ENCODE measurements around the gene ABCA13.
"Not testable (repeated sequence)": the region's sequence is repeated elsewhere in the genome, so short reads cannot be mapped to it uniquely, and the experiment has no call there.

ABCA13 gene

GRCh38 chr7:48171202-48171601 lies at the start of gene ABCA13:
TSS of gene ABCA13 (plus strand) at chr7:48171458. CDS start at chr7:48171484, 26 bp downstream.
- no peak for DNase-seq

GRCh38 chr7:48126037-48126436 lies 45.2 kb upstream of the ABCA13 start:
- DNase-seq: no peak

- DNase-seq: no peak
Observed at GRCh38 chr7:48130658-48131108, 40.6 kb upstream of the ABCA13 start.

- no peak for DNase-seq
Observed at GRCh38 chr7:48132792-48133191, 38.5 kb upstream of the ABCA13 start.

- DNase-seq: no peak
Observed at GRCh38 chr7:48139459-48139858, 31.8 kb upstream of the ABCA13 start.

GRCh38 chr7:48140001-48140681 lies 31.1 kb upstream of the ABCA13 start:
- DNase-seq: no peak

- no peak for DNase-seq
Observed at GRCh38 chr7:48141521-48141920, 29.7 kb upstream of the ABCA13 start.

- DNase-seq: no peak
Observed at GRCh38 chr7:48144291-48144768, 26.9 kb upstream of the ABCA13 start.

GRCh38 chr7:48147078-48147591 lies 24.1 kb upstream of the ABCA13 start:
- no peak for DNase-seq

GRCh38 chr7:48147690-48148089 lies 23.6 kb upstream of the ABCA13 start:
- DNase-seq: not testable (repeated sequence)

GRCh38 chr7:48148311-48148710 lies 22.9 kb upstream of the ABCA13 start:
- no peak for DNase-seq

GRCh38 chr7:48149058-48149457 lies 22.2 kb upstream of the ABCA13 start:
- no peak for DNase-seq

GRCh38 chr7:48150086-48150485 lies 21.2 kb upstream of the ABCA13 start:
- DNase-seq: no peak

- DNase-seq: peak; percentile 50
Observed at GRCh38 chr7:48154792-48155413, 16.4 kb upstream of the ABCA13 start.

- no peak for DNase-seq
Observed at GRCh38 chr7:48158404-48158803, 12.9 kb upstream of the ABCA13 start.

- DNase-seq: no peak
Observed at GRCh38 chr7:48161407-48162125, 9.7 kb upstream of the ABCA13 start.

- no peak for DNase-seq
Observed at GRCh38 chr7:48165157-48165556, 6.1 kb upstream of the ABCA13 start.

GRCh38 chr7:48168159-48168558 lies 3.1 kb upstream of the ABCA13 start:
- DNase-seq: no peak

- no peak for DNase-seq
Observed at GRCh38 chr7:48170506-48170905, 752 bp upstream of the ABCA13 start.

GRCh38 chr7:48173313-48173712 lies 2.1 kb downstream of the ABCA13 start:
- DNase-seq: no peak

- DNase-seq: no peak
Observed at GRCh38 chr7:48173756-48174382, 2.6 kb downstream of the ABCA13 start.

- DNase-seq: no peak
Observed at GRCh38 chr7:48175019-48175418, 3.8 kb downstream of the ABCA13 start.

GRCh38 chr7:48176356-48176893 lies 5.2 kb downstream of the ABCA13 start:
- no peak for DNase-seq

Data from CD4-positive, alpha-beta T cell treated with Interleukin-17A for 4 hours (primary cell).